NCI-H128 (cell line): ENCODE results near the gene NUTM2D.
"Not testable (repeated sequence)": the region's sequence is repeated elsewhere in the genome, so short reads cannot be mapped to it uniquely, and the experiment has no call there.

Source experiments
- DNase-seq: peaks from one replicate; lab custom pipeline; 2025; ENCODE audit not compliant: unreplicated experiment; lab: John Stamatoyannopoulos, UW

Gene NUTM2D

GRCh38 chr10:87374091-87374490, 16.5 kb downstream of the NUTM2D start:
- not testable (repeated sequence) for DNase-seq

GRCh38 chr10:87379115-87379514, 21.6 kb downstream of the NUTM2D start:
- not testable (repeated sequence) for DNase-seq

- not testable (repeated sequence) for DNase-seq
Measured at GRCh38 chr10:87383149-87383857, 25.8 kb downstream of the NUTM2D start.

- DNase-seq, result not testable (repeated sequence)
Measured at GRCh38 chr10:87384283-87384682, 26.7 kb downstream of the NUTM2D start.

GRCh38 chr10:87385762-87386360, 28.3 kb downstream of the NUTM2D start:
- DNase-seq, result not testable (repeated sequence)

GRCh38 chr10:87391360-87391759, 33.8 kb downstream of the NUTM2D start:
- not testable (repeated sequence) for DNase-seq

- not testable (repeated sequence) for DNase-seq
Measured at GRCh38 chr10:87396206-87396605, 38.7 kb downstream of the NUTM2D start.

GRCh38 chr10:87398436-87398835, 40.9 kb downstream of the NUTM2D start:
- not testable (repeated sequence) for DNase-seq

GRCh38 chr10:87407516-87408467, 50.2 kb downstream of the NUTM2D start:
- not testable (repeated sequence) for DNase-seq

GRCh38 chr10:87413921-87414320, 56.4 kb downstream of the NUTM2D start:
- not testable (repeated sequence) for DNase-seq
